Astrocyte (in vitro differentiated cells and primary cell): ENCODE measurements around the gene KLHL5. TPM values are rescaled to one million over a fixed set of nuclear protein-coding genes. Genes with fewer than 3 reads are reported as not detected.

ENCODE experiments used
- DNase-seq: peaks from one replicate; pipeline ENCODE4 v3.0.0-alpha.2; 2010; ENCODE audit warnings: low read depth
- FAIRE-seq: peaks from 2 replicates; lab custom pipeline; 2011; peaks lifted over from hg19 to GRCh38; lab: Jason Lieb, UNC
- H2AFZ ChIP-seq: 2 replicates; pipeline ENCODE4 v1.6.0; 2012; ENCODE audit warnings: low read depth, low read length, inconsistent platforms
- H3K27ac ChIP-seq: 2 replicates; pipeline ENCODE4 v1.5.1; 2011; ENCODE audit warnings: low read depth, low read length, inconsistent platforms
- H3K27me3 ChIP-seq: 2 replicates; pipeline ENCODE4 v1.6.0; 2011; ENCODE audit warnings: low read length, inconsistent platforms; ENCODE audit not compliant: insufficient read depth
- H3K36me3 ChIP-seq: 2 replicates; pipeline ENCODE4 v1.5.1; 2011; ENCODE audit warnings: low read length, inconsistent platforms; ENCODE audit not compliant: insufficient read depth
- H3K4me1 ChIP-seq: 2 replicates; pipeline ENCODE4 v1.5.1; 2011; ENCODE audit warnings: low read length, inconsistent platforms; ENCODE audit not compliant: insufficient read depth
- H3K4me2 ChIP-seq: 2 replicates; pipeline ENCODE4 v1.6.0; 2012; ENCODE audit warnings: low read length, inconsistent platforms
- H3K4me3 ChIP-seq: 2 replicates; pipeline ENCODE4 v1.5.1; 2011; ENCODE audit warnings: low read depth, mild to moderate bottlenecking, low read length, inconsistent platforms; ENCODE audit not compliant: insufficient read depth
- H3K79me2 ChIP-seq: 2 replicates; pipeline ENCODE4 v1.6.0; 2012; ENCODE audit warnings: mild to moderate bottlenecking, low read length, inconsistent platforms; ENCODE audit not compliant: insufficient read depth
- H3K9ac ChIP-seq: 2 replicates; pipeline ENCODE4 v1.6.0; 2012; ENCODE audit warnings: mild to moderate bottlenecking, low read length, inconsistent platforms
- H3K9me3 ChIP-seq: 2 replicates; pipeline ENCODE4 v1.5.1; 2012; ENCODE audit warnings: low read depth, mild to moderate bottlenecking, low read length, inconsistent platforms; ENCODE audit not compliant: insufficient read depth
- H4K20me1 ChIP-seq: 2 replicates; pipeline ENCODE4 v1.6.0; 2012; ENCODE audit warnings: low read length, inconsistent platforms; ENCODE audit not compliant: insufficient read depth
- H3K27ac Mint-ChIP-seq: one replicate; pipeline ENCODE4 v1.8.0; 2021; ENCODE audit warnings: mild to moderate bottlenecking, mixed read lengths; ENCODE audit not compliant: unreplicated experiment
- H3K27me3 Mint-ChIP-seq: one replicate; pipeline ENCODE4 v1.8.0; 2021; ENCODE audit warnings: low read depth, mixed read lengths; ENCODE audit not compliant: unreplicated experiment
- H3K36me3 Mint-ChIP-seq: one replicate; pipeline ENCODE4 v1.8.0; 2021; ENCODE audit warnings: low read depth, mixed read lengths; ENCODE audit not compliant: unreplicated experiment
- H3K4me1 Mint-ChIP-seq: one replicate; pipeline ENCODE4 v1.8.0; 2021; ENCODE audit warnings: low read depth, mixed read lengths; ENCODE audit not compliant: unreplicated experiment
- H3K4me3 Mint-ChIP-seq: one replicate; pipeline ENCODE4 v1.8.0; 2021; ENCODE audit warnings: mild to moderate bottlenecking, moderate library complexity, mixed read lengths; ENCODE audit not compliant: unreplicated experiment
- H3K9me3 Mint-ChIP-seq: one replicate; pipeline ENCODE4 v1.8.0; 2021; ENCODE audit warnings: mild to moderate bottlenecking, mixed read lengths; ENCODE audit not compliant: unreplicated experiment
- CTCF ChIP-seq: IDR thresholded peaks from 2 replicates; pipeline ENCODE4 v1.5.1; 2011; ENCODE audit warnings: low read depth, mild to moderate bottlenecking, inconsistent platforms, low read length, moderate library complexity; ENCODE audit not compliant: insufficient read depth
- EZH2 ChIP-seq: IDR thresholded peaks from 2 replicates; pipeline ENCODE4 v1.6.1; 2012; ENCODE audit warnings: mild to moderate bottlenecking, low read length, inconsistent platforms; ENCODE audit not compliant: insufficient read depth
- total RNA-seq: library from RNA; stranded (reverse); gene quantifications from 2 replicates; pipeline ENCODE4 v1.2.1, GENCODE V29; 2021

Gene KLHL5
- total RNA-seq, 1 donor from 2014 or later: 67.5 TPM

GRCh38 chr4:39068907-39069306, 6.9 kb downstream of the KLHL5 start:
- H3K4me3 Mint-ChIP-seq: no peak overlapping the region
- H3K4me1 Mint-ChIP-seq: peaks cover 11% of the 10 kb centered on the region
- H3K4me2 ChIP-seq: no peak overlapping the region
- no peaks in the 10 kb centered on the region for H3K9me3 ChIP-seq
- H3K27ac Mint-ChIP-seq: no peak overlapping the region
- H3K9me3 Mint-ChIP-seq: no peaks in the 10 kb centered on the region
- H3K36me3 Mint-ChIP-seq: no peaks in the 10 kb centered on the region
- peaks cover 27% of the 10 kb centered on the region for H4K20me1 ChIP-seq
- no peak overlapping the region for H3K27ac ChIP-seq
- H3K4me1 ChIP-seq: peaks cover 4% of the 10 kb centered on the region
- no peaks in the 10 kb centered on the region for H3K27me3 Mint-ChIP-seq
- no peaks in the 10 kb centered on the region for H3K27me3 ChIP-seq
- DNase-seq (no peak), FAIRE-seq (no peak)
- no peak for TF ChIP-seq EZH2
- no peak for TF ChIP-seq CTCF
- H3K79me2 ChIP-seq: peaks cover 83% of the 10 kb centered on the region
- no peaks in the 10 kb centered on the region for H3K36me3 ChIP-seq
- no peak overlapping the region for H3K9ac ChIP-seq
- no peak overlapping the region for H2AFZ ChIP-seq
- H3K4me3 ChIP-seq: no peak overlapping the region

DNA sequence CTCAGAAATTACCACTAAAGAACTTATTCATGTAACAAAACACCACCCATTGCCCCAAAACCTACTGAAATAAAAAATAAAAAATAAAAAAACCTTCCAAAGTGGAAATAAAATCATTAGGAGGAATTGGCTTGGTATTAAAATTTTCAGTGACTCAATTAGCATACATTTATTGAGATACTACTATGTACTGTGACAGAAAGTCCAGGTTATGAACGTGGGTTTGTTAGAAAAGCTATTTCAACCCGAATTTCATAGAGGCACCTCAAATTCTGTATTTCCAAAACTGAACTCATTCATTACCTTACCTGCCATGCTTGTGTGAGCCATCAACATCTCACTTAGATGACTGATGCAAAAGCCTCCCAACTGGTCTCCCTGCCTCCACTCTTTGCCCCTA, 16.8 kb downstream of the KLHL5 start:
- Mint-ChIP-seq H3K9me3 (no peaks in the 10 kb centered on the region), H3K27ac (no peak overlapping the region), H3K4me3 (no peak overlapping the region), H3K4me1 (no peaks in the 10 kb centered on the region), H3K27me3 (no peaks in the 10 kb centered on the region), H3K36me3 (peaks cover 11% of the 10 kb centered on the region)
- no peak overlapping the region for H3K9ac ChIP-seq
- H2AFZ ChIP-seq: no peak overlapping the region
- no peak for FAIRE-seq
- H3K79me2 ChIP-seq: peaks cover 18% of the 10 kb centered on the region
- H3K4me2 ChIP-seq: no peak overlapping the region
- no peak overlapping the region for H3K4me3 ChIP-seq
- TF ChIP-seq EZH2 (no peak), CTCF (no peak)
- H3K36me3 ChIP-seq: peaks cover 10% of the 10 kb centered on the region
- no peak for DNase-seq
- no peak overlapping the region for H3K27ac ChIP-seq
- H3K27me3 ChIP-seq: no peaks in the 10 kb centered on the region
- H4K20me1 ChIP-seq: peaks cover 10% of the 10 kb centered on the region
- H3K4me1 ChIP-seq: no peaks in the 10 kb centered on the region
- no peaks in the 10 kb centered on the region for H3K9me3 ChIP-seq

GRCh38 chr4:39083164-39083563, 21.1 kb downstream of the KLHL5 start:
- H3K9me3 Mint-ChIP-seq: no peaks in the 10 kb centered on the region
- Histone ChIP-seq H3K36me3 (peaks cover 17% of the 10 kb centered on the region), H3K4me3 (no peak overlapping the region), H3K4me1 (no peaks in the 10 kb centered on the region), H3K9ac (no peak overlapping the region), H3K79me2 (peaks cover 3% of the 10 kb centered on the region), H3K27ac (no peak overlapping the region), H3K27me3 (no peaks in the 10 kb centered on the region), H3K4me2 (no peak overlapping the region), H3K9me3 (no peaks in the 10 kb centered on the region), H2AFZ (no peak overlapping the region), H4K20me1 (peaks cover 6% of the 10 kb centered on the region)
- peaks cover 11% of the 10 kb centered on the region for H3K36me3 Mint-ChIP-seq
- no peak for FAIRE-seq
- H3K27ac Mint-ChIP-seq: no peak overlapping the region
- no peak overlapping the region for H3K4me3 Mint-ChIP-seq
- no peaks in the 10 kb centered on the region for H3K4me1 Mint-ChIP-seq
- peak; percentile 68 for DNase-seq
- no peak for TF ChIP-seq EZH2
- no peak for TF ChIP-seq CTCF
- no peaks in the 10 kb centered on the region for H3K27me3 Mint-ChIP-seq
